GM12873 (cell line): Measurements from ENCODE around the gene ENTPD8.

Experiments
- CTCF ChIP-seq: IDR thresholded peaks from 2 replicates; pipeline ENCODE4 v1.5.1; 2012; ENCODE audit warnings: low read depth, mild to moderate bottlenecking, moderate library complexity, low read length, control low read depth; ENCODE audit not compliant: insufficient read depth; ENCODE audit errors: missing control alignments

Gene ENTPD8

GRCh38 chr9:137478962-137479861 is 38.1 kb upstream of the ENTPD8 start:
- no peak for TF ChIP-seq CTCF

- no peak for TF ChIP-seq CTCF
Measured at GRCh38 chr9:137478613-137478961, 37.4 kb upstream of the ENTPD8 start.

GRCh38 chr9:137477778-137478612 is 36.8 kb upstream of the ENTPD8 start:
- TF ChIP-seq CTCF: no peak

GRCh38 chr9:137476856-137477255 is 35.7 kb upstream of the ENTPD8 start:
- no peak for TF ChIP-seq CTCF

GRCh38 chr9:137475666-137476065 is 34.5 kb upstream of the ENTPD8 start:
- TF ChIP-seq CTCF: no peak

GRCh38 chr9:137474271-137474670 is 33.1 kb upstream of the ENTPD8 start:
- no peak for TF ChIP-seq CTCF

GRCh38 chr9:137470785-137471184 is 29.6 kb upstream of the ENTPD8 start:
- no peak for TF ChIP-seq CTCF
